GM18951 (cell line): ENCODE measurements around the gene IL22RA1.

ENCODE experiments used
- POLR2A ChIP-seq: IDR thresholded peaks from 4 replicates; pipeline ENCODE4 v1.6.1; 2011; ENCODE audit warnings: mild to moderate bottlenecking; ENCODE audit not compliant: insufficient read length, insufficient read depth; ENCODE audit errors: extremely low read depth
- in situ Hi-C: fragments of 300-500 bp; cut with MboI; formaldehyde crosslinking; loops from one replicate; pipeline ENCODE4 v1.12.0; 2022; ENCODE audit warnings: low sequenced_read_pairs, mixed read lengths, inconsistent platforms; ENCODE audit not compliant: unreplicated experiment

The IL22RA1 gene

DNA sequence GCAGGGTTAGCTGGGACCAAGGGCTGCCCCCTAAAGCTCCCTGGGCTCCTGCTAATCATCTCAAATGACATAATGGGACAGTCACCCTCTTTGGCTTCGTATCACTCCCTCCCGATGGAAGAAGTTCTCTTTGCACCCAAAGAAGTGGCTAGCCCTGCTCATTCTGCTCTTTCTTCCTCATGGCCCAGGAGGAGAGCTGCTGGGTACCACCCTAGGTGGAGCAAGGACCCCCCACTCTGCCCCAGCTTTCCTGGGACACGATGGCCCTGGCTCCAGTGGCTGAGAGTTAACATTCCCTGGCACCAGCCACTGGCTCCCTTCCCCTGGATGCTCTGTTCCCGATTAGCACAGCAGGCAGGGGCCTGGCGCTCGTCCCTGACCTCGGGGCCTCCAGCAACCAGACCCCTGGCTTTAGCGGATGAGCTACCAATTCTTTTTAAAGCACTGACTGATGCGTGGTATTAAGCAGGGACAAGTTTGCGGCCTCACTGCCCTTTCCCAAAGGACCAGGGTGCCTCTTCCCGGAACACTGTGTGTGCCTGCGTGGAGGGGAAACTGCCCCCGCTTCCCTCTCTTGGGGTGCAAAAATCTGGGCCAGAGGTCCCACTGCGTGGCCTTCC lies 32.2 kb downstream of the IL22RA1 start:
- TF ChIP-seq POLR2A, result no peak

DNA sequence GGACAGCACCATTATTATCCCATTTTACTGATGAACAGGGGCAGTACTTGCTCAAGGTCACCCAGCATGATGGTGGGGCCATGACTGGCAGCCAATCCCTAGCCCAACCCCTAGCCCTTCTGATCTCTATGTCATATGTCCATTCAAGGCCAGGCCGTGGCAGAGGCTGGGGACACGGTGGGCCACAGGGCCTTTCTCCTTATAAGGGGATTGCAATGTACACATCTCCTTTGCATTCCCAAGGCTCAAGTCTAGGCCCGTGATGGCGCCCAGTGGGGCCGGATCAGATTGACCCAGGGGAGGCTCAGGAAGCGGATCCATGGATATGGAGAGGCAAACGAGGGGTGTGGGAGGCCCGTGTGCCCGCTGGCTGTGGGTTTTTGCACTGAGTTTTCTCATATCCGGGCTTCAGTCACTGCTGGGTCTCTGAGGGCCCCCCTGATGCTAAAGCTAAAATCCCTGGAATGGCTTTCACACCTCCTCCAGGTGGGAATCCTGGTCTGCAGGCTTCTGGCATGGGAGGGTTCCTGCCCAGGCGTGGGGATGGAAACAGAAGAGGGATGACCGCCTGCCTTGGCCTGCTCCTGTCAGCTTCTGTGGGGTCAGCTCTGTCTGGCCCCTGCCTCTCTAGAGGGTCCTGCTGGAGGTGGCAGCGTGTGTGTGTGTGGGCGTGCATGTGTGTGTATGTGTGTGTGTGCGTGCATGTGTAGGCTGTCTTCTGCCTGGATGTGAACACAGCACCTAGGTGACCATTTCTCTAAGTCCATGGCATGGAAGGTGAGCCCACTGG lies 33.1 kb downstream of the IL22RA1 start:
- in situ Hi-C loops, result no loop called here
- no peak for TF ChIP-seq POLR2A

More for the DNA sequence above, 32.2 kb downstream of the IL22RA1 start:
- in situ Hi-C loops, result no loop called here

GRCh38 chr1:24109166-24109483 lies 33.8 kb downstream of the IL22RA1 start:
- TF ChIP-seq POLR2A, result no peak
- in situ Hi-C loops, result no loop called here

GRCh38 chr1:24108334-24109165 lies 34.4 kb downstream of the IL22RA1 start:
- in situ Hi-C loops, result no loop called here
- no peak for TF ChIP-seq POLR2A

DNA sequence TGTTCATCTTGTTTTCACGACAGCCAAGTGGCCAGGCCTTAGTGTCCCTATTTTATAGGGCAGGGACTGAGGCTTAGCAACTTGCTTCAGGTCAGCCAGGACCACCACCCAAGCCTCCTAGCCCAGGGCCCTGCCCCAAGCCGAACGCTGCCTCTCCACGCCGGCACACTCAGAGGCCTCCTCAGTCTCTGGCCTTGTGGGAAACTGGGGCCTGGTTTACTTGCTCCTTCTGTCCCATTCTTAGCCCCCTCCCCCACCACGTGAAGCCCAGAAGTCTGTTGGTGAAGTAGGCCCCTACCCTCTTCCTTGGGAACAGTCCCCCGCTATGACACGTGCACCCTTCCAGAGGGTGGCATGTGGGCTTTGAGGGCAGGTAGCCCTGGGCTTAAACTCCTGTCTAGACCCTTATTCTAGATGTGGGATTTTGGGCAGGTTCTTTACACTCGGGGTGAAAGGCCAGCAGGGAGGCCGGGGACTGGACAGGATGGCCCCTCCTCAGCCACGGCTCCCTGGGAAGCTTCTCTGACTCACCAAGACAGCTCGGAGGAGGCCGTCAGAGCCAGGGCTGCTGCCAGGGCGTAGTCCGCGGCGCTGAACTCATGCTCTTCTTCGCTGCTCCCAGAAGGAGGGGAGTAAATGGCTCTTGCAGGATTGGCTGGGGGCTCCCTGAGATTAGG lies 35.3 kb downstream of the IL22RA1 start:
- in situ Hi-C loops, result no loop called here
- TF ChIP-seq POLR2A, result no peak

- in situ Hi-C loops, result no loop called here
These were observed 37.4 kb downstream of the IL22RA1 start for GRCh38 chr1:24105368-24106160.

GRCh38 chr1:24104854-24105253 lies 38.1 kb downstream of the IL22RA1 start:
- TF ChIP-seq POLR2A, result no peak
- in situ Hi-C loops, result no loop called here

More at GRCh38 chr1:24105368-24106160, 37.4 kb downstream of the IL22RA1 start:
- TF ChIP-seq POLR2A, result no peak

DNA sequence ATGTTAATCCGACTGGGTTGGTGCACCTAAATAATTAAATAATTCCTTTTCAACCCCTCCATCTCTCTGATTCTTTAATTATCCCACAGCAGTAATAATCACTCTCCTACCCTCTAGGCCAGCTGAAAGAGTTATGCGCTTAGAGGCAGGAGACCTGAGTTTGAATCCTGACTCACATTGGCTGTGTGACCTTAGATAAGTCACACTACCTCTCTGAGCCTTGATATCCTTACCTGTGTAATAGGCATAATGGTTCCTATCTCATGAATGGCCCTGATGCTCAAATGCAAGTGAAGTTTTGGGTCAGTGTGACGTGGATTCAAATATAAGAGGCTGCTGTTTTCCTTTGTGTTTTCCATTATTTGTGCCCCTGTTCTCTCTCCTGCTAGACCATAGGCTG lies 39.1 kb downstream of the IL22RA1 start:
- in situ Hi-C loops, result no loop called here

GRCh38 chr1:24103408-24103807 lies 39.5 kb downstream of the IL22RA1 start:
- no peak for TF ChIP-seq POLR2A
- in situ Hi-C loops, result no loop called here

More for the DNA sequence above, 39.1 kb downstream of the IL22RA1 start:
- no peak for TF ChIP-seq POLR2A

- TF ChIP-seq POLR2A, result no peak
- in situ Hi-C loops, result no loop called here
These were observed 40.0 kb downstream of the IL22RA1 start for GRCh38 chr1:24102961-24103360.

DNA sequence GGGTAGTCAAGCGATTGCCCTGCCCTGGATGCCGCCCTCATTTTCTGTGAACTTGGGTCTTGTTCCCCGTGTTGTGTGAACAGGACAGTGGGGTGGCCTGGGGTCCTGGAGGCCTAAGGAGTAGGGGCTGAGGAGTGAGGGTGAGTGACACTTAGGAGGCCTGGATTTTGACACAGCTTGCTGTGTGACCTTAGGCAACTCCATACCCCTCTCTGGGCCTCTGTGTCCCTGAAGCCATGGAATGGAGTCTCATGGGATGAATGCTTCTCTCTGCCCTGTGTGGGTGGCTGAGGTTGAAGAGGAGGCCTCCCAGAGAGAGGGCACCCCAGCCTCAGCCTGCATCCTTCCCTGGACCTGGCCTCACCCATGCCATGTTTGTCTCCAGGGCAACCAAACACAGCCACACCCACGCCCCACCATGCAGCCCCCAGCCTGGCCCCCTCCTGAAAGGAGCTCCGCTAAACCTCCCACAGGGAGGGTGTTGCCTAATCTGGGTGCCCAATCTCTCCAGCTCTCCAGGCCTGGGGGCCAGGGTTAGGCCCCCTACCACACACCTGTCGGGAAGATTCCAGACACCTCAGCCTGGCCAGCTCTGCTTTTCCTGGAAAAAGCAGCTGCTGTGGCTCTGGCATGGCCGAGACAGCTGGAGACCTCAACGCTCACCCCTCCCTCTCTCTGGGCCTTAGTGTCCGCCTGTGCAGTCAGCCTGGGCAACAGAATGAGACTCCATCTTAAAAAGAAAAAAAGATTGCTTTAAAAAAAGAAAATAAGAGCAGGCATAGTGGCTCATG lies 40.9 kb downstream of the IL22RA1 start:
- in situ Hi-C loops, result no loop called here
- no peak for TF ChIP-seq POLR2A
